HG02763 (cell line): ENCODE results near the gene OSBP.

Experiments used
- ATAC-seq: cut with Tn5 transposase; IDR thresholded peaks from one replicate; pipeline ENCODE4 v1.9.1; 2021; ENCODE audit warnings: mild to moderate bottlenecking, moderate library complexity; ENCODE audit not compliant: unreplicated experiment

The OSBP gene

GRCh38 chr11:59607703-59608454 is 7.7 kb downstream of the OSBP start:
- no peak for ATAC-seq

DNA sequence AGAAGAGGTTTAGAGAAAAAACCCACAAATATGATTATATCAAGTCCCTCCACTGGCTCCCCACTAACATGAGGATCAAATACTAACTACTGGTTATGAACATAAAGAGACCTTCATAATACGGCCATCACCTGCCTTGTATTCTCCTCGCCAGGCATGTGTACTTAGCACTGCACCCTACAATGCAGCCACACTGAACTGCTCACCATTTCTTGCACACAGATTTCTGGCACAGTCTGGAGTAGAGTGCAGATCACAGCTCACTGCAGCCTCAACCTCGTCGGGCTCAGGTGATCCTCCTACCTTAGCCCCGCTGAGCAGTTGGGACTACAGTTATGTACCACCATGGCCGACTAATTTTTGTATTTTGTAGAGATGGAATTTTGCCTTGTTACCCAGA is 13.1 kb downstream of the OSBP start:
- no peak for ATAC-seq

DNA sequence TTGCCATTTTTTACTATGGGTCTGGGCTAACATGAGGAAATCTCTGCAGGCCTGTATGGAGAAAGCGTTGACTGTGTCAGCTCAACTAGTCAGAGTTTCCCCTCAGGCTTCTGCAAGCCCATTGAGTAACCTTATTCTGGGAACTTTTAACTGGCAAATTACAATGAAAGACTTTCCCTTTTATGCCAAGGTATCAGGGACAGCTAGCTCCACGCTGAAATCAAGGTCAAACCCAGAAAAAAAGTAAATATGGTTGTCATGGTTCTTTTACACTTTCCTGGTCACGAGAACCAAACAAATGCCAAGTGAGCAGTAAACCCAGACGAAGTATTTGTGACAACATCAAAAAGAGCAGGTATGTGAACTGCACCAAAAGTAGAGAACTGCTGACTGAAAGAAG is 13.8 kb downstream of the OSBP start:
- no peak for ATAC-seq

GRCh38 chr11:59600636-59601035 is 14.9 kb downstream of the OSBP start:
- no peak for ATAC-seq

- ATAC-seq, result no peak
Observed at GRCh38 chr11:59600234-59600633, 15.3 kb downstream of the OSBP start.

GRCh38 chr11:59598961-59599360 is 16.6 kb downstream of the OSBP start:
- no peak for ATAC-seq

DNA sequence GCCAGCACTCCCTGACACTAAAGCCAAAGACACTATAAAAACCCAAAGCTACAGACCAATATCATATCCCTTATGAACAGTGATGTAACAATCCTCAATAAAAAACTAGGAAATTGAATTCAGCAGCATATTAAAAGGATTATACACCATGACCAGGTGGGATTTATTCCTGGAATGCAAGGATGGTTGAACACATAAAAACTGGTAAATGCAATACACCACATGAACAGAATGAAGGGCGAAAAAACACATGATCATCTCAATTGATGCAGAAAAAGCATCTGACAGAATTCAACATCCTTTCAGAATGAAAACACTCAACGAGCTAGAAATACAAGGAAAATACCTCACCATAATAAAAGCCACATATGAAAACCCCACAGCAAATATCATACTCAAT is 31.3 kb downstream of the OSBP start:
- ATAC-seq, result no peak

DNA sequence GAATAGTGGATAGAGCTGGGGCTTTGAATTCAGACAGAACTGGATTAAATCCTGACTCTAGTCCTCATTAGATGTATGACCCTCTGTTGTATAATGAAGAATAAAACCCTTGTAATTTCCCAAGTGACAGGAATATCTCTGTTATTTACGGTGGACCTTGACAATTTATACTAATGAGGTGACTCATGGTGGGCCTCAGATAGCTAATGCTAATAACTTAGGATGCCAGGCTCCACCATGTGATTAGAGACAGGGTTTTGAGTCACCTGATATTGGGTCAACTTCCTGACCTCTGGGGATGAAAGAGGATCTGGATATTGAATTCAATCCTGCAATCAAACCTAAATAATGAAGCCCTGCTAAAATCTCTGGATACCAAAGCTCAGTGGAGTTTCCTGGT is 33.6 kb downstream of the OSBP start:
- ATAC-seq, result no peak

GRCh38 chr11:59578369-59578768 is 37.2 kb downstream of the OSBP start:
- ATAC-seq, result no peak

GRCh38 chr11:59575505-59575904 is 40.1 kb downstream of the OSBP start:
- no peak for ATAC-seq

- no peak for ATAC-seq
Observed at GRCh38 chr11:59574932-59575502, 40.6 kb downstream of the OSBP start.

GRCh38 chr11:59574467-59574866 is 41.1 kb downstream of the OSBP start:
- no peak for ATAC-seq

DNA sequence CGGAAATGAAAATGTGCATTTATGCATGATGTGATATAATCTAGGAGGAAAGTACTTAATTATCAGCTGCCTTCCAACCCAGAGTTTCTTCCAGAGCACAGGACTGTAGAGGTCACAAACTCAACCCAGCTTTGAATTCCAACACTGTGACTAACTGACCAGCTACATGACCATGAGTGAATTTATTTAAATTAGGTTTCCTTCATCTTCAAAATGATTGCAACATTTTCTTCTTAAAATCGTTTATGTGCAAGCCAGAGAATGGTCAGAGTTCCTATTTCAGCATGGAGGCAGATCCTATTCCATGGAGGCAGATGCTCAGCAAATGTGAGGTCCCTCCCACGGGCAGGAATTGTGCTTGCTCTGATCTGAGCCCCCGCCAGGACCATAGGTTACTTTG is 42.4 kb downstream of the OSBP start:
- ATAC-seq, result no peak

DNA sequence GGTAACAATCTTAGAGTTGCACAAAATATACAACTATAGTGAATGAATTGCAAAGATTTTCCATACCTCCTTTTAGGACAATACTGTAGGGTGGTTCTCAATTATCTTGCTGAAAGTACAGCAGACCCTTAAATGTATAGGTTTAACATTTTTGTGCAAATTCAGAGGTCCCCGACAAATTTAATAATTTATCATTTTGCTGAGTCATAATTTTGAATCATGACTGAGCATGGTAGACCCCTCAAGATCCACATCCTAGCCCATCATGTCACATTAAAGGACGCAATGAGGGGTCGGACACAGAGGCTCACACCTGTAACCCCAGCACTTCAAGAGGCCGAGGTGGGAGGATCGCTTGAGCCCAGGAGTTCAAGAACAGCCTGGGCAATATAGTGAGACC is 43.5 kb downstream of the OSBP start:
- ATAC-seq, result no peak

DNA sequence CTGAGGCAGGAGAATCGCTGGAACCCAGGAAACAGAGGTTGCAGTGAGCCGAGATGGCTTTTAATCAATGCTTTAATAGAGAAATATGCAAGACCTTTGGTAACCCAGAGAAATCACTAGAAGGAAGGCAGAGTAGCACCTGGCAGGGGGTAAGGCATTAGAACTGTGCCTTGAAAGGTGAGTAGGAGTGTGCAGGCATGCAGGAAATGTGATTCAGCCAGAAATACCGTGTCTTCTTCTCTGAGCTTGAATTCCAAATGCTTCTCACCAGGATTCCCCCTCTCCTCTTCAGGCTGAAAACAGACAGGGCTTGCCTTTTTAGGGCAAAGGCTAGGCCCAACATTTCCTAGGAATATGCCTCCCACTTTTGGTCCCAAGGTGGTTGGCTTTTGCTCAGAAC is 53.3 kb downstream of the OSBP start:
- no peak for ATAC-seq

DNA sequence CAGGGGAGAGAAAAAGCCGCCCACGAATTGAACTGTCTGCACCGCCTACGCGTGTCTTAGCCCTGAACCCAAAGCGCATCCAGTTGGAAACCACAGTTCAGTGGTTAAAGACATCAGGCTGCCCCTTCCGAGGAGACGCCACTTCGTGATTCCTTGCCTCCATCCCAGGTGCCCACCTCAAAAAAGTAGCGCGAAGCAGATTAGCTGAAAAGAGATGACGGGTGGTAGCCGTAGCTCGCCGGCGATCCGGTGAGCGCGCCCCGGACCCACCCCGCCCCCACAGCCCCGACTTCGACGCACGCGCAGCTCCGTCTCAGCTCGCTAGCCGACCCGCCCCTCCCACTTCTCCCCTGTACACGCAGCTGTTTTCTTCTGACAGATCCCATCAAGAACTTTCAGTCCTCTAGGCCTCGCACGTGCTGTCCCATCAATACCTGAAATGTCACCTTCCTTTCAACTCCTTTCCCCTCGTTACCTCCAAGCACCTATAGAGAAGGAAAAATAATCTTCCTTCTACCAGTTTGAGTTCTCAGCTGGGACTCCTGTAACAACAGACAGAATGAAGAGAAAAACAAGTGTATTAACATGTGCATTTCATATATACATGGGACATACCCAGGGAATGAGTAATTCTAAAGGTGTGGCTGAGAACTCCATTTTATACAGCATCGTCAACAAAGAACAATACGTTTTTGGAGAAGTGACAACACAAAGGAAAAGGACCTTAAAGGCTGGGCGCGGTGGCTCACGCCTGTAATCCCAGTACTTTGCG is 54.7 kb downstream of the OSBP start:
- peak; percentile 43 for ATAC-seq

DNA sequence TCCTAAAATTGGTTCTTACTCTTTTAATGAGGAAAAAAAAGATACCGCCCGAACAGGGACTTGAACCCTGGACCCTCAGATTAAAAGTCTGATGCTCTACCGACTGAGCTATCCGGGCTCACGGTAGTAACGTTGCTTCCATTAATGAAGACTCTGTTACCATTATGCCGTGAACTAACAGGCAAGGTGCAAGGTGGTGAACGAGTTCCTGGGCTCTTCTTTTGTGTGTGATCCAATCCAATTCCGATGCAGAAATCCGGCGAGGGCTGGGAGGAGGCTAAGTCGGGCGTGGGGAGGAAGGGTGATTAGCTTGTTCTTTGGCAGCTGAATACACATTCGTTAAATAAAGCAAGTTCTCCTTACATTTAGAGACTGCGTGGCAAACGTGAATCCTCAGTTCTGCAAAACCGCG is 55.3 kb downstream of the OSBP start:
- peak; percentile 31 for ATAC-seq

GRCh38 chr11:59559886-59560285 is 55.7 kb downstream of the OSBP start:
- ATAC-seq, result peak; percentile 2

GRCh38 chr11:59558270-59558643 is 57.3 kb downstream of the OSBP start:
- ATAC-seq, result no peak

- ATAC-seq, result no peak
Observed at GRCh38 chr11:59556917-59557348, 58.6 kb downstream of the OSBP start.

- ATAC-seq, result no peak
Observed at GRCh38 chr11:59556115-59556916, 59.3 kb downstream of the OSBP start.
